ENCODE results near the gene NMNAT1. TPM values are rescaled to one million over a fixed set of nuclear protein-coding genes. Genes with fewer than 3 reads are reported as not detected.

Gene NMNAT1
- total and polyA plus RNA-seq, 8 donors = 3.1 to 18.8 (median 8.7) TPM

DNA sequence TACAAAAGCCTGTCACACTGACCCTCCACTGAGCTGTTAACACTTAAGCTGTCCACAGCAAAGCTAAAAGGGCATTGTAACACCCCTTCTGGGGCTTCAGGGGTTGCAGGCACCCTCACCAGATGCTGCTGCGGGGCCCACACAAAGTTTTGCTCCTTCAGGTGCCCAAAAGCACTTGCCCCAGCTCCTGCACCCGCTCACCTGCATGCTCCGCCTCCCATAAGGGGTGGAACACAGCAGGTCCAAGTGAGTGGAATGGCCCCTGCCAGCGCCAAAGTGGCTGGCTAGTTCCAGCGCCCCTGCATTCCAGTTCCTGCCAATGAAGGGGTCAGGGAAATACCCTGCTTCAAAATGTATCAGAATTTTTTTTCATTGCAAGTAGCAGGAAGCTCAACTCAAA is 46.5 kb downstream of the NMNAT1 start:
- H3K27ac ChIP-seq = no peak overlapping the region
- 80 to 94% (median 84%) methylated on average over 5 of the region's 5 CpGs for whole genome bisulfite sequencing, 5 donors
- intact Hi-C loops (cut with DNase I; ENCODE audit: low total_unique reads) = no loop called here

DNA sequence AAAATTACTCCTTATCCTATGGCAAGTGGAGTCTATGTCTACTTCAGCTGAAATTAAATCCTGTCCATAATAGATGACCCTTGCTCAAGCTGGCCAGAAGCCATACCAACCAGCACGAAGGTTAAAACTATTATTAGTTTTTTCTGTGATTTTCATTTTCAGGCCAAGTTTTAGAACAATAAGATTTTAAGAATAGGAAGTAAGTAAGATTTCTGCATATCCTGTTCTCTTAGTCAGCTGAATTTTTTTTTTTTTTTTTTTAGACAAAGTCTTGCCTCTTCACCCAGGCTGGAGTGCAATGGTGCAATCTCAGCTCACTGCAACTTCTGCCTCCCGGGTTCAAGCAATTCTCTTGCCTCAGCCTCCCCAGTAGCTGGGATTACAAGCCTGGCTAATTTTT is 47.7 kb downstream of the NMNAT1 start:
- Histone ChIP-seq H3K4me3 (no peak overlapping the region), H3K4me1 (peaks cover 0 to 22% (median 2%) of the 10 kb centered on the region in 4 donors), H3K27ac (peak overlapping the region in 3 of 5 donors; percentile 7 to 62 (median 53)), H3K27me3 (peaks cover 0 to 6% (median 0%) of the 10 kb centered on the region in 3 donors), H3K36me3 (peaks cover 0 to under 1% (median 0%) of the 10 kb centered on the region in 4 donors), H3K9me3 (no peaks in the 10 kb centered on the region)
- DNase-seq = peak in 1 of 2 donors; percentile 27
- intact Hi-C loops (cut with DNase I; ENCODE audit: low total_unique reads) = no loop called here
- TF ChIP-seq POLR2A (IDR thresholded peaks at IDR 0.05) = no peak
- no peak for TF ChIP-seq CTCF (IDR thresholded peaks at IDR 0.05)
- TF ChIP-seq EP300 (IDR thresholded peaks at IDR 0.05) = no peak
- WGBS, 5 donors = 29 to 54% (median 36%) methylated on average over 2 of the region's 2 CpGs

More for the DNA sequence above, 46.5 kb downstream of the NMNAT1 start:
- peaks cover 0 to 5% (median 2%) of the 10 kb centered on the region in 4 donors for H3K36me3 ChIP-seq
- H3K4me1 ChIP-seq = peaks cover 0 to 22% (median 2%) of the 10 kb centered on the region in 4 donors
- TF ChIP-seq EP300 (IDR thresholded peaks at IDR 0.05) (no peak), CTCF (IDR thresholded peaks at IDR 0.05) (no peak), POLR2A (IDR thresholded peaks at IDR 0.05) (no peak)
- no peak overlapping the region for H3K4me3 ChIP-seq
- H3K27me3 ChIP-seq = no peaks in the 10 kb centered on the region
- H3K9me3 ChIP-seq = no peaks in the 10 kb centered on the region
- no peak for DNase-seq

DNA sequence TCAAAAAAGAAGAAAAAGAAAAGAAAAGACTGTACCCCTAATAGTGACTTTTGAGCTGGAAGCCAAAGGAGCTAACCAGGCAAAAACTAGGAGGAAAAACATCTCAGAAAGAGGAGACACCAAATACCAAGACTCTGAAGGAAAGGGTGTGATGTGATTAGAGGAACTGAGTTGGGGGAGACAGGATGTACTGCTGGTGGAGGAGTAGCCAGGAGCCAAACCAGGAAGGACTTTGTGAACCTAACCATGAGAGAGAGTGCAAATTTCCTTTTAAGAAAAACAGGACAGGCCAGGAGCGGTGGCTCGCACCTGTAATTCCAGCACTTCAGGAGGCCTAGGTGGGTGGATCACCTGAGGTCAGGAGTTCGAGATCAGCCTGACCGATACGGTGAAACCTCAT is 49.6 kb downstream of the NMNAT1 start:
- intact Hi-C loops (cut with DNase I; ENCODE audit: low total_unique reads) = no loop called here
- WGBS, 5 donors = 77 to 93% (median 88%) methylated on average over 5 of the region's 5 CpGs
- H3K9me3 ChIP-seq = no peaks in the 10 kb centered on the region
- peaks cover 13 to 35% (median 15%) of the 10 kb centered on the region in 4 donors for H3K4me1 ChIP-seq
- H3K4me3 ChIP-seq = no peak overlapping the region
- DNase-seq = no peak
- TF ChIP-seq CTCF (IDR thresholded peaks at IDR 0.05) = no peak
- TF ChIP-seq POLR2AphosphoS5 (IDR thresholded peaks at IDR 0.05) = no peak
- no peak for TF ChIP-seq EP300 (IDR thresholded peaks at IDR 0.05)
- no peak for TF ChIP-seq POLR2A (IDR thresholded peaks at IDR 0.05)
- peaks cover 0 to 26% (median 16%) of the 10 kb centered on the region in 3 donors for H3K27me3 ChIP-seq
- no peaks in the 10 kb centered on the region for H3K36me3 ChIP-seq
- peak overlapping the region in 3 of 5 donors; percentile 9 to 38 (median 34) for H3K27ac ChIP-seq

DNA sequence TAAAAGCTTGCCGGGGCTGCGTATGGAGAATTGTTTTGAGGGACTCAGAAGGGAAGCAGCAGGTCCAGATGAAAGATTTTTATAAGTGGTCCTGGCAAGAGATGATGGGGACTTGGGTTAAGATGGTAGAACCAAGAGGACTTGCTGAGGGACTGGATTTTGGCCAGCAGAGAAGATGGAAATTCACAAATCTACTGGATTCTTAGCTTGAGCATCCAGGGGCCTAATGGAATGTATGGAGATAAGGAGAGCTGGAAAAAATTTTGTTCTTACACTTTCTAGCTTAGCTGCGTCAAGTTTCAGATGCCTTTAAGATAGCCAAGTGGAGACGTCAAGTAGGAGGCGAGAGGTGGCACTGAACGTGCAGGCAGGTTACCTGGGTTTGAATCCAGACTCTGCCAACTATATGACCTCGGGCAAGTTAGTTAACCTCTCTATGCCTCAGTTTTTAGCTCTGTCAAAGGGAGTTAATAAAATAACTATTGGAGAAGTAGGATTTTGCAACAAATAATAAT is 50.3 kb downstream of the NMNAT1 start:
- Histone ChIP-seq H3K36me3 (no peaks in the 10 kb centered on the region), H3K9me3 (no peaks in the 10 kb centered on the region), H3K4me1 (peaks cover 16 to 38% (median 20%) of the 10 kb centered on the region in 4 donors), H3K4me3 (no peak overlapping the region), H3K27ac (peak overlapping the region in 3 of 5 donors; percentile 9 to 38 (median 34)), H3K27me3 (peaks cover 0 to 33% (median 23%) of the 10 kb centered on the region in 3 donors)
- no peak for TF ChIP-seq POLR2A (IDR thresholded peaks at IDR 0.05)
- no peak for TF ChIP-seq POLR2AphosphoS5 (IDR thresholded peaks at IDR 0.05)
- no peak for TF ChIP-seq EP300 (IDR thresholded peaks at IDR 0.05)
- TF ChIP-seq CTCF (IDR thresholded peaks at IDR 0.05) = no peak
- 71 to 82% (median 73%) methylated on average over 7 of the region's 7 CpGs for WGBS, 5 donors
- intact Hi-C loops (cut with DNase I; ENCODE audit: low total_unique reads) = no loop called here
- DNase-seq = no peak
